Measurements from ENCODE around the gene RAB22A.
"Not testable (repeated sequence)": the region's sequence is repeated elsewhere in the genome, so short reads cannot be mapped to it uniquely, and the experiment has no call there.

RAB22A gene

DNA sequence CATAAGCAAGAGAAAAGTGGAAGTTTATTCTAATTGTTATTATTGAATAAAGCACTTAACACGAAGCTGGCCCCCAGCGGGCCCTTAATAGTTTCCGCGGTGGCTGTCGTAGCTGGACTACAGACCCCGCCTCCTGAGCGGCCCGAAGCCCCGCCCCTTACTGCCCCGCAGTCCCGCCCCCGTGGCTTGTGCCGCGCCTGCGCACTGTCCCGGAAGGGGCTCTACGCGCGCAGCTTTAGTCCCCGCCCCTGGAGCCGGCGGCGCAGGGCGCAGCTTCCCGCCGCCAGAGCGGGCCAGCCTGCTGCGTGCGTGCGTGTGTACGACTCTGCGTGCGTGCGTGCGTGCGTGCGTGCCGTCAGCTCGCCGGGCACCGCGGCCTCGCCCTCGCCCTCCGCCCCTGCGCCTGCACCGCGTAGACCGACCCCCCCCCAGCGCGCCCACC is 79.4 kb downstream of the RAB22A start, which contains the start of gene VAPB:
VAPB (plus strand) TSS at position 348 of the 442 bp plus-strand sequence. CDS start 231 bp downstream, outside the sequence.
- peak; percentile 65 for DNase-seq (ENCODE audit: low read depth)

DNA sequence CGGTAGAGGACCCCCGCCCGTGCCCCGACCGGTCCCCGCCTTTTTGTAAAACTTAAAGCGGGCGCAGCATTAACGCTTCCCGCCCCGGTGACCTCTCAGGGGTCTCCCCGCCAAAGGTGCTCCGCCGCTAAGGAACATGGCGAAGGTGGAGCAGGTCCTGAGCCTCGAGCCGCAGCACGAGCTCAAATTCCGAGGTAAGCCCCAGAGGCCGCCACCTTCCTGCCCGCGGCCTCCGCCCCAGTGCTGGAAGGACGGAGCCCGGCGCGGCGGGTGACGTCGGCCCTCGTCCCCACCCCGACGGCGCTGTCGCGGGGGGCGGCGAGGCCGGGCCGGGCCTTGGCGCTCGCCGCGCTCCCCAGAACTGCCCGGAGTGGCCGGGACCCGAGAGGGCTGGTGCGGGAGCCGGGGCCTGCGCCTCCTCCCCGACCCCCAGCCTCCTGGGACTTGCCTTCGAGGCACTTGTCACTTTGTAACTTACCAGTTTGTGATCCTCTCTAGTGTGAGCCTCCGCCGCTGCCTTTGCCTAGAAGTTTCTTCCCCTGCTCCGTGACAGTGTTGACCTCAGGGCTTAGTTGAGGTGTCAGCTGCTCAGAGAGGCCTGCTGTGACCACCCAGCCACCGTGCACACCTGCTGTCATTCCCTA is 79.9 kb downstream of the RAB22A start:
- DNase-seq (ENCODE audit: low read depth): no peak

DNA sequence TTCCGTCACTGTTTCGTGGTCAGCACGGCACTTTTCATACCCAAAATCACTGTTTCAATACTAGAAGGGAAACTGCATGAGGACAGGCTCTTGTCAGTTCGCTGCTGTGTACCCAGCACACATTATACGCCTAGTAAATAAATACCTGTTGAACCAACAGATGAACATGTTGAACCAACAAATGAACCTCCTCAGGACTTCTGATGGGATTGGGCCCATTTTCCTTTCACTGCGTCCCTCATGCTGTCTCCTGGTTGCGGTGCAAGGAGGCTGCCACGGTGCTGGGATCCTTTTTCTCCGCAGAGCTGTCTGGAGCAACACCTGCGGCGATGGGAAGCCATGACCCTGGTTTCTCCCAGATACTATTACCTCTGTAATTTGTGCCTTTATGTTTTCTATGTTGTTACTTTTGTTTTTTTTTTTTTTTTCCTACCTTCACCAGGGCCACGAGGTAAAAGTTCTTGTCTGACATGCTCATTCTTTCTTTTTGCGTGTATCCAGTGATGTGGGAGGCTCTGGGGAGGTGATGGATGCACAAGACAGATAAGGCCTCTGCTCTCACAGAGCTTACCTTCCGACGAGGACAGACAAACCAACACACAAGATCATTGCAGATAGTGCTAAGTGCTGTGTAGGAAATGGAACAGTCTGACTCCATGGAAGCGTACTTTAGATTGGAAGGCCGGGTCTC is 80.6 kb downstream of the RAB22A start:
- no peak for DNase-seq (ENCODE audit: low read depth)

DNA sequence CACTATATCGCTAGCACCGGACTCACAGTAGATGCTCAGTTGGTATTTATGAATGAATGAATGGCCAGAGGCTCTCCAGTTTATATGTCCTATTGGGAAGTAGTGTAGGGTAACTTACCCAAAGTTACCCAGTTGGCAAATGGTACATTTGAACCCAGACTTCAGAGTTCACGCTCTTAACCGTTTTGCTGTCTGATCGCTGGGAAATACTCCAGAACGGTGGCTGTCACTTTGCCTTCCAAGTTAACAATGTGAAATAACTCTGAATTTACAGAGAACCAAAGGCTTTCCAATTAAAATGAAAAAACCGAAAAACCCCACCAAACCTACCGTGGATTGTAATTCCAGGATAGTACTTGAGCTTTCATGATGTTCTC is 81.1 kb downstream of the RAB22A start:
- DNase-seq (ENCODE audit: low read depth): no peak

DNA sequence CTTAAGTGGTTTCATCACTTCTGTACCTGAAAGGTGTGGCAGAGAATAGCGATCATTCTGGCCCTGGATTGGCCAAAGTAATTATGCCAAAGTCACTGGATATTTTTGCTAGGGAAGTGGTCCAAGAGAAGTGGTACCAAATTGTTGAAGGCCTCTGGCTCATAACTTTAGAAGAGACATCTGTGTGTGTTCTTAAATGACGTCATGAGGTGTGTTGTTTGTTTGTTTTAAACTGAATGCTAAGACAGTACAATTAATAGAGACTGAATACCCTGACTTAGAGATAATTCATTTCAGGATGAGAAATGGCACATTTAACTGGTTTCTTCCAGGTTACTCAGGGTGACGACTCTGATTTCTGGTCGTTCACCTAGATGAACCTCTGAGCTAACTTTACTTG is 82.8 kb downstream of the RAB22A start:
- no peak for DNase-seq (ENCODE audit: low read depth)

DNA sequence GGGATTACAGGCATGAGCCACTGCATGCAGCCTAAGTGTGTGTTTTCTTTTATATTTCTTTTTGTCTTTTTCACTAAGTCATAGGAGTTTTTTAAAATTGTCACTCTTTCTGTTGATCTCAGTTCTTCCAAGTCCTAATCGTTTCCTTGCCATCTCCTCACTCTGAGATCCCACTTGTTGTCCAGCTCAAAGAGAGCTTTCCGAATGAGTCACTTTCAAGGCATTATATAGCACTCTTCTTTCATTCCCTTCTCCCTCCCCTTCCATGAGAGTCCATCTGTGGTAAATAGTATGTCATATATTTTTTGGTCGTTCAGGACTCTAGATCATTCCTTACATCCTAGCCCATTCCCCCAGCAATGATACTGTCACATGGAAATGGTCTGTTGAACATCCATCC is 83.8 kb downstream of the RAB22A start:
- DNase-seq (ENCODE audit: low read depth): no peak

DNA sequence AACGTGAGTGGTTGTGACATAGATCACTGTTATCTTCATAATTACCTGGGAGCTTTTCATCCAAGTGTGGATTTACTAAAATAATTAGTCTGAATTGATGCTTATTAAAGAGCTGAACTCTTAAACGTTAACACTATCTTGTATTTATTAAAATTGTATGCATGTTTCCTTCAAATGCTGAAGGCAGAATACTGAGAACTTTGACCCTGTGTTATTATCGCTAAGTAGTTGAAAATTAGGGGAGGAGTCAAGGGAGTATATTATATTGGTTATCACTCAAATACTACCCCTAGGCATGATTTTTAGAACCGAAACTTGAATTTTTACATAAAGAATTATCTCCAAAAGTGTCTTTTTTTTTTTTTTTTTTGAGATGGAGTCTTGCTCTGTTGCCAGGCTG is 85.3 kb downstream of the RAB22A start:
- no peak for DNase-seq (ENCODE audit: low read depth)

DNA sequence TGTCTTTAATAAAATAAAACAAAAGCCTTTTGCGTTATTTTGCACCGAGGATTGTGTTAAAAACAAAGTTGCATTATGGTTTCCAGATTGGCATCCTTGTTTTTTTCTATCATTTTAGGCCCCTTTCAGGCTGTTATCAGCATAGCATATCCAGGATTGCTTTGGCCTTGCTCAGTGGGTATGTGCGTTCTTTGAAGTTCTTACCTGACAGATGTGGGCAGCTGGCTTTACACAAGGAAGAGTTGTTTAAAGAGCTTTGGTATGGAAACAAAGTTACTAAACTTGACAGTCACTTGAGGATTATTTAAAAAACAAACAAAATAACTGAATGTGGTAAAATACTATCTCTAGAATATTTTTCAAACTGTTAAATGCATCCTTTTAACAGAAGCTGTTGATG is 86.1 kb downstream of the RAB22A start:
- no peak for DNase-seq (ENCODE audit: low read depth)

DNA sequence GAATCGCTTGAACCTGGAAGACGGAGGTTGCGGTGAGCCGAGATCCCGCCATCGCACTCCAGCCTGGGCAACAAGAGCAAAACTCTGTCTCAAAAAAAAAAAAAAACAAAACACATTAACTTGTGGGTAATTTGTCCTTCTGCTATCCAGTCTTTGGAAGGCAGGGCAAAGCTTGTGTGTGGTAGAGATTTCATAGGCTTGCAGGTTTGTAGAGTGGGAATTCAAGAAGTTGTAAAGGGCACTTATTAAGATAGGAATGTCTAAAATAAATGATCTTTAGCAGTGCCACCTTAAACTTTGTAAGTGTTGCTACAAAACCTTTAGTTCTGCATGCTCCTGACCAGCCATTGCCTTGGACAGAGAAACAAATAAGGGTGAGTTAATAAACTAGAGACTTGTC is 87.9 kb downstream of the RAB22A start:
- DNase-seq (ENCODE audit: low read depth): no peak

DNA sequence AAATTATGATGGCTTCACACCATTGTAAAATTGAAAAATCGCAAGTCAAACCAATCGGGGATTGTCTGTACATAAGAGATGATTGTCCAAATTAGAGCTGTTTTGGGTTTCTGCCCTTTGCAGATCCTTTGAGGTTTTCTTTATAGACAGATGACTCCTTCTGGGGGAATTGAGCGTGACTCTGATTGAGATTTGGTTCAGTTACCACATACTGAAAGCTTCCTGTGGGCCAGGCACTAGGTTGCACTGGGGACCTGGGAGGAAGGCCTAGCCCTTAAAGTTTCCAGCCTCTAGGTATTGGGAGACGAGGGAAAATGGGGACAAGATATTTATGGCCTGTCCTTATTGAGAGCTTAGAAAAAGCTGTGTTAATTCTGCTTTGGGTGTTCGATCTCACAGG is 88.7 kb downstream of the RAB22A start:
- DNase-seq (ENCODE audit: low read depth): no peak

DNA sequence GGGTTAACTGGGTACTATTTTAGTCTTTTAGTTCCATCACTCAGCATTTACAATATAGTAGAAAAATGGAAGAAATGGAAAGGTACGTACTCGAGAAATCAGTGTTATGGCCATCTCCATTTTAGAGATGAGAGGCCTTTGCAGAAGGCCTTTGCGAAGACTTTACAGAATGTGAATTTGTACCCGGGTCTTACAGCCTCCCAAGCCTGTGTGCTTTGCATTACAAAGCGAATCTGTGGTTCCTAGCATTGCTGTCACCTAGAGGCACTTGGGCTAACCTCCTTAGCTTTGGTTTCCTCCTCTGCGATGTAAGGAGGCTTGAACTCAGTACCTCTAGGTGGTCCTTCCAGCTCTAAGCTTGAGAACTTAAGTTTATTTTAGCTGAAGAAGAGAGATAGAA is 90.4 kb downstream of the RAB22A start:
- no peak for DNase-seq (ENCODE audit: low read depth)

DNA sequence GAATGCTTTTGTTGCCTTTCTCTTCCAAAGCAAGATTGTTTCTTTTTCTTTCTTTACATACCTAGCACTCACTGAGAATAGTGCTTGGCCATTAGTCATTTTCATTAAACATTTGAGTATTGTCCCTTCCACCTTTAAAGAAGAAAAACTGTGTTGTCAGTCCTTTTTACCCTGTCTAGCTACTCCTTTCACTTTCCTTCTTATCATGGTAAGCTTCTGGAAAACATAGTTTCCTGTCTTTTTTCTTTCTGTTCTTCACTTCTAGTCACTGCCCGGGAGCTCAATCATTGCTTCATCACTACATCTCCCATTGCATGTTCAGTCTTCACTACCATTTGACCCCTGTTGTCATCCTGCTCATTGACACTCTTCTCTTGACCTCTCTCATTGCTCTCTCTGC is 91.6 kb downstream of the RAB22A start:
- no peak for DNase-seq (ENCODE audit: low read depth)

DNA sequence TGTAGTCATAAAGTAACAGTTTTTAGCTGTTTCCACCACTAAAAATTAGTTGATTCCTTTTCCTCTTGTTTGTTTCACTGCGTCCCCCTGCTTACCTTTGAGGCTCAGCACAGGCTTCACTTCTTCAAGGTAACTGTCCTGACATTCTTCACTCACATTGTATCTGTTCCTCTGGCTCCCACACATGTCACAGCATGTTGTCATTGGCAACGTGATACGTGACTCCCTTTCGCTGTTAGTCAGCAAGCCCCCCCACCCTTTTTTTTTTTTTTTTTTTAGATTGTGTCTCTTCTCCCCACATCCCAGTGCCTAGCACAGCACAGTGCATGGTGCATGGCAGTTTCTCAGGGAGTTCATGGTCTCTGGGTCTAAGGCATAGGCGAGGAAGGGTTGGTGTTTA is 92.8 kb downstream of the RAB22A start:
- DNase-seq (ENCODE audit: low read depth): no peak

DNA sequence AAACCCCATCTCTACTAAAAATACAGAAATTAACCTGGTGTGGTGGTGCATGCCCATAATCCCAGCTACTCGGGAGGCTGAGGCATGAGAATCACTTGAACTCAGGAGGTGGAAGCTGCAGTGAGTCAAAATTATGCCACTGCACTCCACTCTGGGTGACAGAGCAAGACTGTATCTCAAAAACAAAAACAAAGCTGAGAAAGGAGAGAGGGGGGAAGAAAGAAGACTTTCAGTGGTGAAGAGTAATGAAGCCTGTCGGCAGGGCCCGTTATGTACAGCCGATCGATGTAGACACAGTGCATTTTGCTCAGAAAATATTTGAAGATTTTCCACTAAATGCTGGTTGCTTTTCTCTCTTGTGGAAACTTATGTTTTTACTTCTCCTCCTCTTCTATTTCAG is 93.3 kb downstream of the RAB22A start:
- no peak for DNase-seq (ENCODE audit: low read depth)

DNA sequence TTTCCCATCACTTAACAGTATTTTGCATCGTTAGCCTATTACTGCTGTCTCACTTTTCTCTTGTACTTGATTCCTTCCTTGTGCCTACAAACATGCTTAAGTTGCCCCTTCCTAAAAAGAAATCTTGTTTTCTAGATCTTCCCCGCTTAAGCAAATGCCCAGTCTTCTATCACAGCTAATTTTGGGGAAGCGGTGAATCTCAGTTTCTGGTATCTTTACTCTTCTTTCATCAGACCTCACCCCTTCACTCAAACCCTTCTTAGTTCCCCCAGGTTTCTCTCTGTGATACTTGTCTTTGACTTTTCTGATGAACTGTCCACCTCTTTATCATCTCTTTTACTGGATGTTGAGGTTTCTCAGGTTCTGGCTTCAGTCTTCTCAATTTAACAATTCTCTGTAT is 93.8 kb downstream of the RAB22A start:
- DNase-seq (ENCODE audit: low read depth): no peak

DNA sequence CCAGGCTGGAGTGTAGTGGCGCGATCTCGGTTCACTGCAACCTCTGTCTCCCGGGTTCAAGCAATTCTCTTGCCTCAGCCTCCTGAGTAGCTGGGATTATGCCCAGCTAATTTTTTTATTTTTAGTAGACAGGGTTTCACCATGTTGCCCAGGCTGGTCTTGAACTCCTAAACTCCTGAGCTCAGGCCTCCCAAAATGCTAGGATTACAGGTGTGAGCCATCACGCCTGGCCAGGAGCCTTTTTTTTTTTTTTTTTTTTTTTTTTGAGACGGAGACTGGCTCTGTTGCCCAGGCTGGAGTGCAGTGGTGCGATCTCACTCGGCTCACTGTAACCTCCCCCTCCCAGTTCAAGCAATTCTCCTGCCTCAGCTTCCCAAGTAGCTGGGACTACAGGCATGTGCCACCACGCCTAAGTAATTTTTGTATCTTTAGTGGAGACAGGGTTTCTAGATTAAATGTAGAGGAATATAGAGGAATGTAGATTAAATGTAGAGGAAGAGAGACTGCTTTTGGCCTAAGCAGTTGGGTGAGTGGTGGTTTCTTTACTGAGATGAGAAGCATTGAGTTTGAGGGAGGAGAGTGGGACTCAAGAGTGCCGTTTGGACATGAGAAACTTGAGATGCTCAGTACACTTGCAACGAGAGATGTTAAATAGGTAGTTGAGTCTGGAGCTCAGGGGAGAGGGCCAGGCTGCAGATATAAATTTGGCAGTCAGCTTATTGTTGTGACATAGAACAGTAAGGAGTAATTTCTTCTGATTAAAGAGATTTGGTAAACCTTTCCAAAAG is 96.2 kb downstream of the RAB22A start:
- DNase-seq (ENCODE audit: low read depth): no peak

DNA sequence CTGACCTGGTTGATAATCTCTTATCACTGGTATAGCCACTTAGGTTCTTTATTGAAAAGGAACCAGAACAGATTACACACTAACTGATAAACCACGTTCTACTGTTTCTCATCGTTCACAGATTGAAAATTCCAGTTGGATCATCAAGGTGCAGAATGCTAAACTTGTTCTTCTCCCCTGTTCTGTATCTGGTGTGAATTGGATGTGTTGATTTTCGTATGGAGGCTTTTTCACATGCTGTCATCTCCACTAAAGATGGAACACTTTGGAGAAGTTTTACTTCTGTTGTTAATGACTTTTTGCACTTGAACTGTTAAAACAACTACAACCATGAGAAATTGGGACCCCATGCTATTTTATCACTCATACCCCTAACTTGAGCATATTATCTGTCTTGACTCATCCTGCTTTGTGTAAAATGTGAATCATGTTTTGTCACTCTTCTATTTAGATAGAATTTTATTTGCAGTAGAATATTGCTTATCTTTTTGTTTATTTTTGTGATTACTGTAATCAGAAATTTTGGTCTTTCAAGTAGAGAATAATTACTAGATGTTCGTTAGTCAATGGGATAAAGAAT is 97.0 kb downstream of the RAB22A start:
- DNase-seq (ENCODE audit: low read depth): no peak

DNA sequence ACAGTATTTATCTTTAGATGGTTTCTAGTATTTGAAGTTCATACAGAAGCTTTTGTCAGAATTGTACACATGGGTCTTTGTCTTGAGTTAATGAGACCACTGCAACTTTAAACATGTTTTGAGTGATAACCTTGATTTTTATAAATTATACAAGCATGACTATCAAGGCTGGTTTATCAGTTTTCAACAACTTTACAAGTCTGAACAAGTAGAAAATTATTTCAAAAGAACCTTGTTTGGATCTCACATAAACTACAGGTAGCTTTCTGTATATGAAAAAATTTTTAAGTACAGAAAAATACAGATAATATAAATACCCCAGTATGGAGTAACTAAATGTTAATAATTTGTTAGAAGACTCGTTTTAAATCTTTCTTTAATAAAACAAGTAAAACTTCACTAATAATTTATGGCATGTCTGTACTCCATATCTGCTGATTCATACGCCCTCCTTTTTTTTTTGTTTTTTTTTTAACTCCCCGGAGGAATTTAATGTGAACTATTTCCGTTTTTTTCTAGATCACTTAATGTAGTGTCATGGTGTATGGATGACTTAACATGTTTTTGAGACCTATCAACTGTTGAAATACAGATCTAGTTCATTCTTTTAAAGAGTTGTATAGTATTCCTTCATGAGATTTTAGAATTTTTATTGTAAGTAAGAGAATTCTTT is 97.8 kb downstream of the RAB22A start:
- no peak for DNase-seq (ENCODE audit: low read depth)

DNA sequence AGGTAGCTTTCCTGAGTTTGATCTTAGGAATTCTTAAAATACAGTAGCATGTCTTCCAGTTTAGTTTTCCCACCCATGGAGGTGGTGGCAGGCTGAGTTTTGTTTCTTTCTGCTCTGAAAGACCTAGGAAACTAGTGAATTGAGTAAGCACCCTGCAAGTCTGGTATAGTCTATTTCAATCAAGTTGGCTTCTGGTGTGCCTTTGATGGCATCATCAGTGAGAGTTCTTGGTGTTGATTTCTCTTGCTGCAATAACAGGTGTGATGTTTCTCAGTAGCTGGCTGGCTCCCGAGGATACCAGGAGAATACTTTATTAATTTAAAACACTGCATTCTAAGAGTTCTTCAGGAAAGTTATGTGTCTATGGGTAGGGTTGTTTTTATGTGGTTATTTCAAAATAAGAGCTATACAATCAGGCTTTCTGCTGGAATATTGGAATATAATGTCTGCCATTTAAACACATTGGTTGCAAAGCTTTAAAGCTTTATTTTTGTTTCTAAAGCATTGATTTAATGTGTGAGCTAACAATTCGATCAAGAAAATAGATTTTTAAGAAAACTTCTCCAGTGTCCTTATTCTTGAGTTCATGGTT is 98.5 kb downstream of the RAB22A start:
- DNase-seq (ENCODE audit: low read depth): no peak

DNA sequence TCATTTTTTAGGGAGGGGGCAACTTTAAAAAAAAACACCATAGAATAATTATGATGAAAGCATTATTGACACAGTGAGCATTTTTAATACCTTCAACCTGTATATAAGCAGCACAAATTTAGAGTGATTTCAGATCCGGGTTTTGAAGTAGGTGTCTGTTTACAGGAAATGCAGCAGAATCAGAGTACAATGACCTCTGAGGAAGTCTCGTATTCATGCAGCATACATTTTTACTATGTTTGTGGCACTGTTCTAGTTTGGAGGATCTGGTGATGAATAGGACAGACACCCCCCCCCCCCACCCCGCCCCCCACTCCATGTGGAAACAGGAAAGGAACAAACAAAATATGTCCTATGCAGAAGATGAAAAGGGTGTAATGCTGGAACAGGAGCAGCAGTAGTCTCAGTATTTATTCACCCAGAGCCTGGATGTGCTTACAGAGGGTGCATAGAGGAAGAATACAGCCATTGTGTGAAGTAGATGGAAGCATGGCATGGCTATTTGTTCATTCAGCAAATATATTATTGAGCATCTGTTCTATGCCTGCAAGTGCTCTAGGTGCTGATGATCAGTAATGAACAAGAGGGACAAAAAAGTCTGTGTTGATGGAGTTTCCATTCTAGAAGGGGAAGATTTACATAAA is 99.2 kb downstream of the RAB22A start:
- no peak for DNase-seq (ENCODE audit: low read depth)

DNA sequence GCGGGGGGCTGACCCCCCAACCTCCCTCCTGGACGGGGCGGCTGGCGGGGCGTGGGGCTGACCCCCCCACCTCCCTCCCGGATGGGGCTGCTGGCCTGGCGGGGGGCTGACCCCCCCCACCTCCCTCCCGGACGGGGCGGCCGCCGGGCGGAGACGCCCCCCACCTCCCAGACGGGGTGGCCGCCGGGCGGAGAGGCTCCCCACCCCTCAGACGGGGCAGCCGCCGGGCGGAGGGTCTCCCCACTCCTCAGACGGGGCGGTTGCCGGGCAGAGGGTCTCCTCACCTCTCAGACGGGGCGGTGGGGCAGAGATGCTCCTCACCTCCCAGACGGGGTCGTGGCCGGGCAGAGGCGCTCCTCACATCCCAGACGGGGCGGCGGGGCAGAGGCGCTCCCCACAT is 104.7 kb downstream of the RAB22A start:
- not testable (repeated sequence) for DNase-seq (ENCODE audit: low read depth)
